Astrocyte (in vitro differentiated cells and primary cell): Measurements from ENCODE around the gene AFF3.

Source experiments
- CTCF ChIP-seq: IDR thresholded peaks from 2 replicates; pipeline ENCODE4 v1.5.1; 2011; ENCODE audit warnings: low read depth, mild to moderate bottlenecking, inconsistent platforms, low read length, moderate library complexity; ENCODE audit not compliant: insufficient read depth
- EZH2 ChIP-seq: IDR thresholded peaks from 2 replicates; pipeline ENCODE4 v1.6.1; 2012; ENCODE audit warnings: mild to moderate bottlenecking, low read length, inconsistent platforms; ENCODE audit not compliant: insufficient read depth

GRCh38 chr2:99903981-99904380 lies 238.4 kb downstream of the AFF3 start:
- TF ChIP-seq CTCF (no peak), EZH2 (no peak)
